ENCODE measurements around the gene ZDBF2.

ZDBF2 gene

GRCh38 chr2:206260188-206261012 is 14.1 kb upstream of the ZDBF2 start:
- TF ChIP-seq CTCF (IDR thresholded peaks at IDR 0.05), result no peak
- no peaks in the 10 kb centered on the region for H3K9me3 ChIP-seq
- H3K36me3 ChIP-seq, result no peaks in the 10 kb centered on the region
- peaks cover 100% of the 10 kb centered on the region for H3K27me3 ChIP-seq
- no peaks in the 10 kb centered on the region for H3K4me1 ChIP-seq (ENCODE audit: control insufficient read depth in 1 of 2, insufficient read depth in 1 of 2, low read depth in 1 of 2, low read length in 1 of 2)
- H3K27ac ChIP-seq, result no peak overlapping the region
- no peak overlapping the region for H3K4me3 ChIP-seq (ENCODE audit: low read depth in 1 of 2, low read length in 1 of 2)

DNA sequence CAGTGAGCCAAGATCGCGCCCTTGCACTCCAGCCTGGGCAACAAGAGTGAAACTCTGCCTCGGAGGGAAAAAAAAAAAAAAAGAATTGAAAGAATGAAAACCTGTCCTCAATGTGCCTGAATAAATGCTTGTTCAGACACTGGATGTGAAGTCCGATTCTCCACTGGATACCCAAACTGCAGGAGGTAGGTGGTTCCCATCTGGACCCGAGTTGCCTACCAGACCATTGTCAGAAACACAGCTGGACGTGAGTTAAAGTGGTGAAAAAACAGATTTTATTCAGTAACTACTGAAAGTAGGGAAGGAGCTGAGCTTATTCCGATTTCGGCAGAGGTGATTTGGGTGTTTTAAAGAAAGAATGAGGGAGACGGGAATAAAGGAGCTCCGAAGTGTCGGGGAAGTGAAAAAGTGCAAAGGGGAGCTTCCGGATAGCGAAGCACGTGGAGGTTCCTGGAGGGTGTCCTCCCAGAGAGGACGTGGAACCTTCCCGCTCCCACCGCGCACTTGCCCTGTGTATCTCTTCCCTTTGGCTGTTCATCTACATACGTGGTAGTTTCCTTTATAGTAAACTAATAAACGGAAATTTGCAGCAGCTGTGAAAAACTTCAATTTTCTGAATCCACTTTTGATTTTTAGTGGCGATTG is 10.4 kb upstream of the ZDBF2 start:
- no peaks in the 10 kb centered on the region for H3K9me3 ChIP-seq
- TF ChIP-seq CTCF (IDR thresholded peaks at IDR 0.05), result no peak
- no peak overlapping the region for H3K4me3 ChIP-seq (ENCODE audit: low read depth in 1 of 2, low read length in 1 of 2)
- H3K36me3 ChIP-seq, result no peaks in the 10 kb centered on the region
- H3K27me3 ChIP-seq, result peaks cover 100% of the 10 kb centered on the region
- H3K4me1 ChIP-seq (ENCODE audit: control insufficient read depth in 1 of 2, insufficient read depth in 1 of 2, low read depth in 1 of 2, low read length in 1 of 2), result no peaks in the 10 kb centered on the region
- H3K27ac ChIP-seq, result no peak overlapping the region

GRCh38 chr2:206266130-206267125 is 8.0 kb upstream of the ZDBF2 start:
- H3K4me3 ChIP-seq (ENCODE audit: low read depth in 1 of 2, low read length in 1 of 2), result no peak overlapping the region
- H3K9me3 ChIP-seq, result no peaks in the 10 kb centered on the region
- no peaks in the 10 kb centered on the region for H3K4me1 ChIP-seq (ENCODE audit: control insufficient read depth in 1 of 2, insufficient read depth in 1 of 2, low read depth in 1 of 2, low read length in 1 of 2)
- TF ChIP-seq CTCF (IDR thresholded peaks at IDR 0.05), result no peak
- H3K36me3 ChIP-seq, result no peaks in the 10 kb centered on the region
- H3K27ac ChIP-seq, result no peak overlapping the region
- peaks cover 100% of the 10 kb centered on the region for H3K27me3 ChIP-seq

- H3K36me3 ChIP-seq, result no peaks in the 10 kb centered on the region
- no peak overlapping the region for H3K4me3 ChIP-seq (ENCODE audit: low read depth in 1 of 2, low read length in 1 of 2)
- H3K27ac ChIP-seq, result no peak overlapping the region
- H3K4me1 ChIP-seq (ENCODE audit: control insufficient read depth in 1 of 2, insufficient read depth in 1 of 2, low read depth in 1 of 2, low read length in 1 of 2), result no peaks in the 10 kb centered on the region
- no peak for TF ChIP-seq CTCF (IDR thresholded peaks at IDR 0.05)
- no peaks in the 10 kb centered on the region for H3K9me3 ChIP-seq
- peaks cover 100% of the 10 kb centered on the region for H3K27me3 ChIP-seq
These were observed 6.9 kb upstream of the ZDBF2 start for GRCh38 chr2:206267567-206267966.

- Histone ChIP-seq H3K4me1 (ENCODE audit: control insufficient read depth in 1 of 2, insufficient read depth in 1 of 2, low read depth in 1 of 2, low read length in 1 of 2) (peaks cover 4 to 12% of the 10 kb centered on the region in 2 experiments), H3K27ac (no peak overlapping the region), H3K9me3 (no peaks in the 10 kb centered on the region), H3K4me3 (ENCODE audit: low read depth in 1 of 2, low read length in 1 of 2) (no peak overlapping the region), H3K27me3 (peaks cover 100% of the 10 kb centered on the region), H3K36me3 (no peaks in the 10 kb centered on the region)
- no peak for TF ChIP-seq CTCF (IDR thresholded peaks at IDR 0.05)
These were observed 3.4 kb upstream of the ZDBF2 start for GRCh38 chr2:206271065-206271464.
